SK-N-MC (cell line): ENCODE results near the gene MCF2L.

Experiments
- DNase-seq: peaks from one replicate; pipeline ENCODE4 v3.0.0-alpha.2; 2011; ENCODE audit warnings: low read depth, low spot score
- H3K27ac ChIP-seq: fragments of 200-600 bp; sonication (generic); 2 replicates; pipeline ENCODE4 v1.5.1; 2016; ENCODE audit warnings: mixed run types
- H3K36me3 ChIP-seq: fragments of 200-600 bp; sonication (generic); 2 replicates; pipeline ENCODE4 v1.6.1; 2017; ENCODE audit warnings: antibody characterized with exemption, low read length, mixed read lengths; ENCODE audit not compliant: insufficient read depth
- H3K4me3 ChIP-seq: fragments of 200-600 bp; sonication (generic); 2 replicates; pipeline ENCODE4 v1.5.1; 2016
- H3K9ac ChIP-seq: fragments of 200-600 bp; sonication (generic); 2 replicates; pipeline ENCODE4 v1.8.0; 2017; ENCODE audit warnings: mixed run types, mixed read lengths; ENCODE audit not compliant: insufficient read length
- H3K9me3 ChIP-seq: fragments of 200-600 bp; sonication (generic); 2 replicates; pipeline ENCODE4 v1.6.1; 2017; ENCODE audit warnings: low read depth, mild to moderate bottlenecking, antibody characterized with exemption, low read length, moderate library complexity, mixed read lengths
- EZH2 ChIP-seq: fragments of 200-600 bp; sonication (generic); IDR thresholded peaks from one replicate; pipeline ENCODE4 v1.6.1; 2017; ENCODE audit warnings: antibody characterized with exemption
- FOXP2 ChIP-seq: optimal IDR thresholded peaks from 2 replicates; pipeline ENCODE3; 2011; ENCODE audit warnings: mild to moderate bottlenecking, moderate library complexity; ENCODE audit not compliant: insufficient read depth; ENCODE audit errors: extremely low read length, control extremely low read depth
- POLR2AphosphoS5 ChIP-seq: IDR thresholded peaks from 2 replicates; pipeline ENCODE4 v1.6.1; 2012; ENCODE audit warnings: mild to moderate bottlenecking, low read depth, low read length, borderline replicate concordance

MCF2L gene

GRCh38 chr13:112955956-112956355 lies 13.1 kb upstream of the MCF2L start:
- Histone ChIP-seq H3K4me3 (no peak overlapping the region), H3K36me3 (no peaks in the 10 kb centered on the region), H3K9me3 (no peaks in the 10 kb centered on the region), H3K27ac (no peak overlapping the region), H3K9ac (no peak overlapping the region)
- TF ChIP-seq EZH2: no peak
- TF ChIP-seq FOXP2: no peak
- no peak for TF ChIP-seq POLR2AphosphoS5
- no peak for DNase-seq

GRCh38 chr13:112956571-112957294 lies 12.3 kb upstream of the MCF2L start:
- no peaks in the 10 kb centered on the region for H3K9me3 ChIP-seq
- H3K27ac ChIP-seq: no peak overlapping the region
- no peaks in the 10 kb centered on the region for H3K36me3 ChIP-seq
- TF ChIP-seq FOXP2: no peak
- TF ChIP-seq POLR2AphosphoS5: no peak
- no peak for TF ChIP-seq EZH2
- no peak for DNase-seq
- no peak overlapping the region for H3K9ac ChIP-seq
- no peak overlapping the region for H3K4me3 ChIP-seq

- Histone ChIP-seq H3K36me3 (no peaks in the 10 kb centered on the region), H3K9me3 (no peaks in the 10 kb centered on the region), H3K4me3 (no peak overlapping the region), H3K9ac (no peak overlapping the region), H3K27ac (no peak overlapping the region)
- TF ChIP-seq EZH2 (no peak), POLR2AphosphoS5 (no peak), FOXP2 (no peak)
- DNase-seq: no peak
Measured at GRCh38 chr13:112957295-112957677, 11.7 kb upstream of the MCF2L start.

GRCh38 chr13:112958127-112958989 lies 10.7 kb upstream of the MCF2L start:
- no peak overlapping the region for H3K9ac ChIP-seq
- DNase-seq: no peak
- no peak overlapping the region for H3K4me3 ChIP-seq
- TF ChIP-seq EZH2: no peak
- H3K36me3 ChIP-seq: no peaks in the 10 kb centered on the region
- no peak overlapping the region for H3K27ac ChIP-seq
- H3K9me3 ChIP-seq: no peaks in the 10 kb centered on the region

- DNase-seq: no peak
- Histone ChIP-seq H3K27ac (no peak overlapping the region), H3K4me3 (no peak overlapping the region), H3K9me3 (no peaks in the 10 kb centered on the region), H3K9ac (no peak overlapping the region), H3K36me3 (no peaks in the 10 kb centered on the region)
- TF ChIP-seq EZH2 (no peak), POLR2AphosphoS5 (no peak), FOXP2 (no peak)
Measured at GRCh38 chr13:112959206-112959605, 9.8 kb upstream of the MCF2L start.

GRCh38 chr13:112959701-112960542 lies 9.1 kb upstream of the MCF2L start:
- DNase-seq: no peak
- Histone ChIP-seq H3K4me3 (no peak overlapping the region), H3K27ac (no peak overlapping the region), H3K36me3 (no peaks in the 10 kb centered on the region), H3K9ac (no peak overlapping the region), H3K9me3 (no peaks in the 10 kb centered on the region)
- TF ChIP-seq EZH2 (no peak), POLR2AphosphoS5 (no peak), FOXP2 (no peak)

- Histone ChIP-seq H3K4me3 (no peak overlapping the region), H3K36me3 (no peaks in the 10 kb centered on the region), H3K9ac (no peak overlapping the region), H3K27ac (no peak overlapping the region), H3K9me3 (no peaks in the 10 kb centered on the region)
- DNase-seq: no peak
- TF ChIP-seq EZH2: no peak
- no peak for TF ChIP-seq FOXP2
- no peak for TF ChIP-seq POLR2AphosphoS5
Measured at GRCh38 chr13:112960706-112961105, 8.3 kb upstream of the MCF2L start.

- no peak for DNase-seq
- H3K9ac ChIP-seq: no peak overlapping the region
- TF ChIP-seq POLR2AphosphoS5 (no peak), FOXP2 (no peak), EZH2 (no peak)
Measured at GRCh38 chr13:112961457-112962369, 7.3 kb upstream of the MCF2L start.

More at GRCh38 chr13:112961457-112962369, 7.3 kb upstream of the MCF2L start:
- H3K4me3 ChIP-seq: no peak overlapping the region
- no peak overlapping the region for H3K27ac ChIP-seq
- H3K36me3 ChIP-seq: no peaks in the 10 kb centered on the region
- H3K9me3 ChIP-seq: no peaks in the 10 kb centered on the region
